Upper lobe of right lung (tissue), 1 donor: Measurements from ENCODE around the gene TMEM151A. TPM values are rescaled to one million over a fixed set of nuclear protein-coding genes. Genes with fewer than 3 reads are reported as not detected.

Experiments
- ATAC-seq: fragments of 200-7000 bp; cut with Tn5 transposase; one replicate; pipeline ENCODE4 v1.9.1; 2020; ENCODE audit warnings: mild to moderate bottlenecking, moderate library complexity
- DNase-seq: peaks from one replicate; pipeline ENCODE4 v3.0.0-alpha.2; 2020
- H3K27ac ChIP-seq: fragments of 200-600 bp; one replicate; pipeline ENCODE4 v1.8.0; 2022
- H3K27me3 ChIP-seq: fragments of 200-600 bp; one replicate; pipeline ENCODE4 v1.8.0; 2022; ENCODE audit warnings: mild to moderate bottlenecking
- H3K36me3 ChIP-seq: fragments of 200-600 bp; one replicate; pipeline ENCODE4 v1.8.0; 2022
- H3K4me1 ChIP-seq: fragments of 200-600 bp; one replicate; pipeline ENCODE4 v1.8.0; 2022
- H3K4me3 ChIP-seq: fragments of 200-600 bp; one replicate; pipeline ENCODE4 v1.8.0; 2022; ENCODE audit warnings: mild to moderate bottlenecking
- H3K9me3 ChIP-seq: fragments of 200-600 bp; one replicate; pipeline ENCODE4 v1.8.0; 2022
- intact Hi-C: fragments of 100-400 bp; cut with DNase I; formaldehyde crosslinking; loops from one replicate; pipeline ENCODE4 v1.11.0; 2022
- total RNA-seq: library from RNA; stranded (reverse); fragmentation: NEBNext Ultra II Directional; extraction: Animal tissue kit (Norgen Biotek cat#: 25700); gene quantifications from one replicate; pipeline ENCODE4 v1.2.1, GENCODE V29; 2021
- TF ChIP-seq, protein P1 (sequence below): fragments of 200-600 bp; IDR thresholded peaks from one replicate; pipeline ENCODE4 v1.8.0; 2022; ENCODE audit warnings: antibody characterized with exemption
- donor health status: DM: no; HTN: yes; CAD: no; lungs with severe emphysema.

TMEM151A gene
- total RNA-seq, 1 donor from 2014 or later, result 0.41 TPM

DNA sequence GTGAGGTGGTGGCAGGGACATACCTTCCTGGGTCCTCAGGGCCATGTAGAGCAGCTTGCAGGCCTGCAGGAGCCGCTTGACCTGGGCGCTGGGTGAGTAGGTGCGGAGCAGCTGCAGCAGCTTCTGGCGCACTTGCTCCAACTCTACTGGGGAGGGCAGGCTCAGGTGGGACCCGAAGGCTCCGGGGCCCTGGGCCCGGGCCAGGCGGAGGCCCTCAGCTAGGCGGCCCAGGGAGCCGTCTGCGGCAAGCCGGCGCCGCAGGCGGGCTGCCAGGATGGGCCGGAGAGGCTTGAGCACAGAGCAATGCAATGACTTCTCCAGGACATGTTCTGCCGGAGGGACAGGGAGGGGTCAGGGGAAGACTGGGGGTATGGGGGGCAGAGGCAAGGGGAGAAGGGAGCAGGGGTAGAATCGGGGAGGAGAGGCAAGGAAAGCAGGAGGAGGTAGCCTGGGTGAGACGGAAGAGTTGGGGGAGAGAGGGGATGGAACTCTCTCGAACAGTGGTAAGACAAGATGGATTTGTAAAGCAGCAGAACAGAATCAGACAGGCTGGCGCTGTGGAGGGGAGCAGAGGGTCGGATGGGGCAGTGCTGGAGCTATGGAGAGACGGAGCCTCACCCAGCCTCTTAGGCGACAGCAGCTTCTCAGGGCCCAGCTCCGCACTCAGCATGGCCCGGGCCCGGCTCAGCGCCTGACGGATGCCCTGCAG, 42.4 kb downstream of the TMEM151A start:
- ATAC-seq, result no peak
- intact Hi-C loops, result no loop called here
- TF ChIP-seq, protein P1, sequence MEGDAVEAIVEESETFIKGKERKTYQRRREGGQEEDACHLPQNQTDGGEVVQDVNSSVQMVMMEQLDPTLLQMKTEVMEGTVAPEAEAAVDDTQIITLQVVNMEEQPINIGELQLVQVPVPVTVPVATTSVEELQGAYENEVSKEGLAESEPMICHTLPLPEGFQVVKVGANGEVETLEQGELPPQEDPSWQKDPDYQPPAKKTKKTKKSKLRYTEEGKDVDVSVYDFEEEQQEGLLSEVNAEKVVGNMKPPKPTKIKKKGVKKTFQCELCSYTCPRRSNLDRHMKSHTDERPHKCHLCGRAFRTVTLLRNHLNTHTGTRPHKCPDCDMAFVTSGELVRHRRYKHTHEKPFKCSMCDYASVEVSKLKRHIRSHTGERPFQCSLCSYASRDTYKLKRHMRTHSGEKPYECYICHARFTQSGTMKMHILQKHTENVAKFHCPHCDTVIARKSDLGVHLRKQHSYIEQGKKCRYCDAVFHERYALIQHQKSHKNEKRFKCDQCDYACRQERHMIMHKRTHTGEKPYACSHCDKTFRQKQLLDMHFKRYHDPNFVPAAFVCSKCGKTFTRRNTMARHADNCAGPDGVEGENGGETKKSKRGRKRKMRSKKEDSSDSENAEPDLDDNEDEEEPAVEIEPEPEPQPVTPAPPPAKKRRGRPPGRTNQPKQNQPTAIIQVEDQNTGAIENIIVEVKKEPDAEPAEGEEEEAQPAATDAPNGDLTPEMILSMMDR, result no peak
- peak; percentile 52 for DNase-seq
- Histone ChIP-seq H3K4me3 (no peak overlapping the region), H3K27ac (no peak overlapping the region), H3K9me3 (no peaks in the 10 kb centered on the region), H3K27me3 (no peaks in the 10 kb centered on the region), H3K4me1 (peaks cover 26% of the 10 kb centered on the region), H3K36me3 (peaks cover 20% of the 10 kb centered on the region)

DNA sequence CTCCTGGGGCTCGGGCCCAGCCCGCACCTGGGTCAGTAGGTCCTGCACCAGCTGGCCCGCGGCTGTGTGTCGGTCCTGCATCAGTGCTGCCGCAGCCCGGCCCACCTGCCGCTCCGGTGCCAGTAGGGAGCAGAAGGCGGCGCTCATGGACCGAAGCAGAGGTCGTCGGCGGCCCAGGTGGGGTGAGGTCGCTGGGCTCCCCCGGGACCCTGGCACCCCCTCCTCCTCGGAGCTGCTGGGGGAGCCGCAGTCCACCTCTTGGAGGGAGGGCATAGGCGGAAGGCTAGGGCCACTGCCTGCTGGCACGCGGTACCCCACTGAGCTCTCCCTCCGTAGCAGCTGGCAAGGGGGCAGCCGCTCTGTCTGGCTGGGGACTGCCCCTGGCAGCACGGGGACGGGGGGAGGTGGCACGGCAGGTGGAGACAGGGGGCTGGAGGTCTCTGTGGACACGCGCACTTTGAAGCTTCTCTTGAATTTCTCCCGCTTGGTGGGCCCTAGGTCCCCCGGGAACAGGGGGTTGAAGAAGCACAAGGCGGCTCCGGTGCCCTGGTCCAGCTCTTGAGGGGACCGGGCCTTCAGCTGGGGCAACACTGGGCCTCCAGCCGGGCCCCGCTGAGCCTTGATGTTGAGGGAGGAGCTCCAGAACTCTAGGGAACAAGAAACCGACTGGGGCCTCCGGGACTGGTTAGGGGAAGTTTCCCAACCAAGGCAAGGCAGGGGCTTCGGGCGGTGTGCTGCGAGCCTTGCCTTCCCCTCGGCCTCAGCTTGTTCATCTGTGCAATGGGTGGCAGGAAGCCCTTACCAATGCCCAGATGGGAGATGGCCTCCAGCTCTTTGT, 43.1 kb downstream of the TMEM151A start:
- H3K36me3 ChIP-seq, result peaks cover 28% of the 10 kb centered on the region
- peak; percentile 15 for ATAC-seq
- H3K4me3 ChIP-seq, result peak overlapping the region; percentile 73
- H3K9me3 ChIP-seq, result no peaks in the 10 kb centered on the region
- intact Hi-C loops, result no loop called here
- DNase-seq, result peak; percentile 60
- H3K27ac ChIP-seq, result no peak overlapping the region
- H3K27me3 ChIP-seq, result no peaks in the 10 kb centered on the region
- TF ChIP-seq, protein P1, result no peak
- peaks cover 25% of the 10 kb centered on the region for H3K4me1 ChIP-seq

DNA sequence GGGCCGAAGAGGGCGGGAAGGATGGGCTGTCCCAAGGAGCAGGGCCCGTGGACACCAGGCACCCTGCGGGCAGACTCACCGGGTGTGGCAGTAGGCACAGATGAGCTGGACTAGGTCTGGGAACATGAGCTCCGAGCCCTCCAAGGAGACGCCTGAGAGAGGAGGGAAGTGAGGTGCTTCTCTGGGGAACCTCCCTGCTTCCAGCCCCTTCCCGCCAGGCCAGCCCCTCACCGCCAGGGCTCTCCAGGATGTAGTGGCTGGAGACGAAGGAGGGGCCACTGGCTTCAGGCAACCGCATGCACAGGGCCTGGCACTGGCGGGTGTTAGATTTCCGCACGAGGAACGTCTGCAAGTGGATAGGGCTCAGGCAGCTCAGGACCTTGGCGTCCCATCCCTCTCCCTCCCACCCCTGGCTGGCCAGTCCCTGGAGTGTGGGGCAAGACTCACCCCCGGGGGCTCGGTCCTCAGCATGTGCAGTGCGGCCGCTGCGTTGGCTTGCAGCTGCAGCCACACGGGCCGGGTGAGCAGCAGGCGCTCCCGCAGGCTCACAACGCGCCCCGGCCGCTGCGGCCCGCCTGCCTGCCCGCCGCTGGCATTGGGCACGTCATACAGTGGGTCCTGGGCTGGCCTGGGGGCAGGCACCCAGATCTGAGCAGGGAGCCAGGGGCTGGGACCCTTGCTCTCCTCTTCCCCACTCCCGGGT, 44.0 kb downstream of the TMEM151A start:
- H3K36me3 ChIP-seq, result peaks cover 36% of the 10 kb centered on the region
- DNase-seq (peak; percentile 71), ATAC-seq (peak; percentile 13)
- no peaks in the 10 kb centered on the region for H3K27me3 ChIP-seq
- peaks cover 25% of the 10 kb centered on the region for H3K4me1 ChIP-seq
- H3K27ac ChIP-seq, result peak overlapping the region; percentile 75
- intact Hi-C loops, result no loop called here
- H3K9me3 ChIP-seq, result no peaks in the 10 kb centered on the region
- H3K4me3 ChIP-seq, result peak overlapping the region; percentile 73
- TF ChIP-seq, protein P1, result no peak

DNA sequence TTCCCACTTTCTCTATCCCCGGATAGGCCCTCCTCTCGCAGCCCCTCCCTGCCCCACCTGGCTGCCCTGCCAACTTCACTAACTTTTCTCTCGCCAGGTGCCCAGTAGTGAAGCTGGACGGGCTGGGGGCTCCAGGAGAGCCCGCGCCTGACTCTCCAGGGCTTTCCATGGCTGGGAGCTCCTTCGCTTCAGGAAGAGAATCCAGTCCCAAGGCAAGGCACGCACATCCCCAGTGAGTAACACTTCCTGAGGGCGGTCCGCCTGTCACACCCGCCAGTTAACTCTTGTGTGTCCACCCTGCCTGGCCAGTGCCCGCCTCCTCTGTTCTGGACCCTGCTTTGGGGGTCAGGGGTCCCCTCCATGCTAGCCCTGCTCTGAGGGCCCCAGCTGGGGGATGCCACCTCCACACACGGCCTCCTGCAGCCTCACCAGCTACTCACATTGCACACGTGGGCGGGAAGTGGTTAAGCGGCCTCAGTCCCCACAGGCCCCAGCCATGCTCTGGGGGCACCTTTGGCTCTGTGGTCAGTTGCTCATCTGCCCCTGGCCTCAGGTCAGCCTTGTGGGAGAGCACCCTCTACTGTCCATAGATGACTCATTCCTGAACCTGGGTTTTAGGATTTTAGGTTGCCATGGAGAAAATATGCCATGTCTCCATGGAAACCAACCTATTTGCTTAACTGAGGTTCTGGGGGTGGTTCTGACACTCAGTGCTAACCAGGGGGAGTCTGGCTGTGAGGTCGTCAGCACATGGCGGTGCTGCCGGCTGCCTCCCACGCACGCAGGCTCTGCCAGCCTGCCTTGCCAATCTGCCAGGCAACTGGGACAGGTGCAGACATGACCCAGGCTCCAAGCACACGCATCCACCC, 44.8 kb downstream of the TMEM151A start, which contains the start of gene RIN1:
RIN1 (minus strand) TSS at position 201 of the 869 bp plus-strand sequence; CDS start at position 169, 32 bp downstream.
- DNase-seq (peak; percentile 78), ATAC-seq (peak; percentile 70)
- Histone ChIP-seq H3K36me3 (peaks cover 44% of the 10 kb centered on the region), H3K27ac (peak within 1 kb of the TSS; percentile 75), H3K27me3 (no peaks in the 10 kb centered on the region), H3K9me3 (no peaks in the 10 kb centered on the region), H3K4me3 (peak within 1 kb of the TSS; percentile 73), H3K4me1 (peaks cover 25% of the 10 kb centered on the region)
- TF ChIP-seq, protein P1, result peak; percentile 36
- intact Hi-C loops, result no loop called here
